Left ventricle myocardium inferior (tissue), 1 donor: ENCODE results near the gene FOXB2. TPM values are rescaled to one million over a fixed set of nuclear protein-coding genes. Genes with fewer than 3 reads are reported as not detected.
"Not testable (repeated sequence)": the region's sequence is repeated elsewhere in the genome, so short reads cannot be mapped to it uniquely, and the experiment has no call there.

Experiments
- DNase-seq: peaks from one replicate; pipeline ENCODE4 v3.0.0-alpha.2; 2020
- H3K27ac ChIP-seq: fragments of 200-600 bp; replicated peaks from 2 replicates; pipeline ENCODE4 v1.8.0; 2021
- H3K27me3 ChIP-seq: fragments of 200-600 bp; 2 replicates; pipeline ENCODE4 v1.8.0; 2021; ENCODE audit warnings: low read depth
- H3K36me3 ChIP-seq: fragments of 200-600 bp; 2 replicates; pipeline ENCODE4 v1.8.0; 2021
- H3K4me1 ChIP-seq: fragments of 200-600 bp; 2 replicates; pipeline ENCODE4 v1.8.0; 2021
- H3K4me3 ChIP-seq: fragments of 200-600 bp; 2 replicates; pipeline ENCODE4 v1.8.0; 2021; ENCODE audit warnings: mild to moderate bottlenecking, moderate library complexity
- H3K9me3 ChIP-seq: fragments of 200-600 bp; replicated peaks from 2 replicates; pipeline ENCODE4 v1.8.0; 2021
- CTCF ChIP-seq: fragments of 200-600 bp; IDR thresholded peaks from 2 replicates; pipeline ENCODE4 v1.8.0; 2021; ENCODE audit warnings: antibody characterized with exemption, mild to moderate bottlenecking, borderline replicate concordance
- intact Hi-C: fragments of 100-400 bp; cut with micrococcal nuclease; formaldehyde crosslinking; loops from one replicate; pipeline ENCODE4 v1.11.0; 2022
- long read RNA-seq: library from polyadenylated mRNA; unstranded; transcript quantifications from one replicate; pipeline ENCODE4 v2.0.0, GENCODE V29; 2021
- total RNA-seq: library from RNA; stranded (reverse); fragmentation: NEBNext Ultra II Directional; extraction: Animal tissue kit (Norgen Biotek cat#: 25700); gene quantifications from one replicate; pipeline ENCODE4 v1.2.1, GENCODE V29; 2021
- donor health status: DM: no; HTN: yes; CAD: no; lungs with severe emphysema.

FOXB2 gene
- total RNA-seq, result not detected
- long read RNA-seq, result 0 reads

- intact Hi-C loops, result no loop called here
- Histone ChIP-seq H3K36me3 (no peaks in the 10 kb centered on the region), H3K9me3 (no peaks in the 10 kb centered on the region), H3K27me3 (peaks cover 100% of the 10 kb centered on the region), H3K4me3 (peak within 1 kb of the TSS; percentile 50), H3K27ac (no peak within 1 kb of the TSS), H3K4me1 (peaks cover 70% of the 10 kb centered on the region)
- no peak for DNase-seq
- TF ChIP-seq CTCF, result no peak
These were observed at the start of gene FOXB2 for GRCh38 chr9:77019236-77019925. TSS of gene FOXB2 (plus strand) at chr9:77019655. CDS start at chr9:77019655, 0 bp downstream.

GRCh38 chr9:76969716-76970115 lies 49.7 kb upstream of the FOXB2 start:
- no peak overlapping the region for H3K4me3 ChIP-seq
- intact Hi-C loops, result no loop called here
- peaks cover 22% of the 10 kb centered on the region for H3K27me3 ChIP-seq
- H3K36me3 ChIP-seq, result no peaks in the 10 kb centered on the region
- H3K4me1 ChIP-seq, result no peaks in the 10 kb centered on the region
- no peak for DNase-seq
- TF ChIP-seq CTCF, result no peak
- H3K27ac ChIP-seq, result no peak overlapping the region
- peaks cover 21% of the 10 kb centered on the region for H3K9me3 ChIP-seq

- H3K27ac ChIP-seq, H3K4me1 ChIP-seq, H3K9me3 ChIP-seq, DNase-seq, H3K4me3 ChIP-seq, intact Hi-C loops, H3K36me3 ChIP-seq: not testable (repeated sequence)
- H3K27me3 ChIP-seq, result peaks cover 62% of the 10 kb centered on the region
These were observed 40.6 kb upstream of the FOXB2 start for GRCh38 chr9:76978831-76979230.

- Histone ChIP-seq H3K9me3 (no peaks in the 10 kb centered on the region), H3K4me1 (no peaks in the 10 kb centered on the region), H3K27me3 (peaks cover 68% of the 10 kb centered on the region), H3K4me3 (no peak overlapping the region), H3K36me3 (no peaks in the 10 kb centered on the region), H3K27ac (no peak overlapping the region)
- intact Hi-C loops, result no loop called here
- TF ChIP-seq CTCF, result no peak
- no peak for DNase-seq
These were observed 38.9 kb upstream of the FOXB2 start for GRCh38 chr9:76980566-76980965.

- H3K4me3 ChIP-seq, result no peak overlapping the region
- H3K36me3 ChIP-seq, result no peaks in the 10 kb centered on the region
- H3K9me3 ChIP-seq, result no peaks in the 10 kb centered on the region
- no peak overlapping the region for H3K27ac ChIP-seq
- H3K27me3 ChIP-seq, result peaks cover 70% of the 10 kb centered on the region
- no peak for TF ChIP-seq CTCF
- intact Hi-C loops, result no loop called here
- no peaks in the 10 kb centered on the region for H3K4me1 ChIP-seq
- DNase-seq, result no peak
These were observed 35.0 kb upstream of the FOXB2 start for GRCh38 chr9:76984486-76984885.

GRCh38 chr9:76985581-76985980 lies 33.9 kb upstream of the FOXB2 start:
- Histone ChIP-seq H3K4me3 (no peak overlapping the region), H3K36me3 (no peaks in the 10 kb centered on the region), H3K9me3 (no peaks in the 10 kb centered on the region), H3K27me3 (peaks cover 79% of the 10 kb centered on the region), H3K4me1 (no peaks in the 10 kb centered on the region), H3K27ac (no peak overlapping the region)
- no peak for DNase-seq
- TF ChIP-seq CTCF, result no peak
- intact Hi-C loops, result no loop called here
